ENCODE results near the gene BRMS1.
A peak's percentile ranks its signal among the peaks of the same experiment; 100 is the strongest.

BRMS1 gene

GRCh38 chr11:66318600-66318970 lies 26.3 kb downstream of the BRMS1 start:
- H3K36me3 ChIP-seq (ENCODE audit: insufficient read depth, low read length), result no peaks in the 10 kb centered on the region
- peaks cover 20% of the 10 kb centered on the region for H3K4me1 ChIP-seq (ENCODE audit: insufficient read depth, low read length)
- no peak overlapping the region for H3K4me3 ChIP-seq (ENCODE audit: low read length)

GRCh38 chr11:66317723-66318599 lies 26.9 kb downstream of the BRMS1 start:
- Histone ChIP-seq H3K4me1 (ENCODE audit: insufficient read depth, low read length) (peaks cover 23% of the 10 kb centered on the region), H3K27me3 (ENCODE audit: insufficient read depth, low read length) (no peaks in the 10 kb centered on the region), H3K9me3 (ENCODE audit: low read length) (no peaks in the 10 kb centered on the region), H3K36me3 (ENCODE audit: insufficient read depth, low read length) (no peaks in the 10 kb centered on the region), H3K4me3 (ENCODE audit: low read length) (no peak overlapping the region), H2AFZ (ENCODE audit: low read depth, low read length) (no peak overlapping the region)

More at GRCh38 chr11:66318600-66318970, 26.3 kb downstream of the BRMS1 start:
- no peaks in the 10 kb centered on the region for H3K27me3 ChIP-seq (ENCODE audit: insufficient read depth, low read length)
- no peaks in the 10 kb centered on the region for H3K9me3 ChIP-seq (ENCODE audit: low read length)
- H2AFZ ChIP-seq (ENCODE audit: low read depth, low read length), result no peak overlapping the region

GRCh38 chr11:66317322-66317722 lies 27.6 kb downstream of the BRMS1 start:
- H3K27me3 ChIP-seq (ENCODE audit: insufficient read depth, low read length), result no peaks in the 10 kb centered on the region
- H3K4me3 ChIP-seq (ENCODE audit: low read length), result no peak overlapping the region

GRCh38 chr11:66316849-66317251 lies 28.1 kb downstream of the BRMS1 start, which contains the start of gene CD248:
TSS of gene CD248 (minus strand) at chr11:66317044. CDS start at chr11:66317027, 17 bp downstream.
- Histone ChIP-seq H3K4me3 (ENCODE audit: low read length) (no peak within 1 kb of the TSS), H2AFZ (ENCODE audit: low read depth, low read length) (no peak within 1 kb of the TSS), H3K9me3 (ENCODE audit: low read length) (no peaks in the 10 kb centered on the region), H3K4me1 (ENCODE audit: insufficient read depth, low read length) (peaks cover 23% of the 10 kb centered on the region), H3K27me3 (ENCODE audit: insufficient read depth, low read length) (no peaks in the 10 kb centered on the region), H3K36me3 (ENCODE audit: insufficient read depth, low read length) (no peaks in the 10 kb centered on the region)

More at GRCh38 chr11:66317322-66317722, 27.6 kb downstream of the BRMS1 start:
- Histone ChIP-seq H2AFZ (ENCODE audit: low read depth, low read length) (no peak overlapping the region), H3K9me3 (ENCODE audit: low read length) (no peaks in the 10 kb centered on the region), H3K4me1 (ENCODE audit: insufficient read depth, low read length) (peaks cover 23% of the 10 kb centered on the region), H3K36me3 (ENCODE audit: insufficient read depth, low read length) (no peaks in the 10 kb centered on the region)

- Histone ChIP-seq H3K9me3 (ENCODE audit: low read length) (no peaks in the 10 kb centered on the region), H3K4me1 (ENCODE audit: insufficient read depth, low read length) (peaks cover 23% of the 10 kb centered on the region), H3K4me3 (ENCODE audit: low read length) (no peak overlapping the region), H2AFZ (ENCODE audit: low read depth, low read length) (no peak overlapping the region), H3K36me3 (ENCODE audit: insufficient read depth, low read length) (no peaks in the 10 kb centered on the region), H3K27me3 (ENCODE audit: insufficient read depth, low read length) (no peaks in the 10 kb centered on the region)
Measured at GRCh38 chr11:66315921-66316811, 28.7 kb downstream of the BRMS1 start.

- no peak overlapping the region for H3K4me3 ChIP-seq (ENCODE audit: low read length)
- H3K36me3 ChIP-seq (ENCODE audit: insufficient read depth, low read length), result no peaks in the 10 kb centered on the region
- no peak overlapping the region for H2AFZ ChIP-seq (ENCODE audit: low read depth, low read length)
- H3K4me1 ChIP-seq (ENCODE audit: insufficient read depth, low read length), result peaks cover 23% of the 10 kb centered on the region
- no peaks in the 10 kb centered on the region for H3K27me3 ChIP-seq (ENCODE audit: insufficient read depth, low read length)
- no peaks in the 10 kb centered on the region for H3K9me3 ChIP-seq (ENCODE audit: low read length)
Measured at GRCh38 chr11:66315498-66315885, 29.4 kb downstream of the BRMS1 start.

GRCh38 chr11:66314561-66315497 lies 30.1 kb downstream of the BRMS1 start:
- Histone ChIP-seq H3K4me1 (ENCODE audit: insufficient read depth, low read length) (peaks cover 23% of the 10 kb centered on the region), H3K27me3 (ENCODE audit: insufficient read depth, low read length) (no peaks in the 10 kb centered on the region), H3K36me3 (ENCODE audit: insufficient read depth, low read length) (no peaks in the 10 kb centered on the region), H3K4me3 (ENCODE audit: low read length) (no peak overlapping the region), H3K9me3 (ENCODE audit: low read length) (no peaks in the 10 kb centered on the region), H2AFZ (ENCODE audit: low read depth, low read length) (no peak overlapping the region)

- no peaks in the 10 kb centered on the region for H3K9me3 ChIP-seq (ENCODE audit: low read length)
- no peaks in the 10 kb centered on the region for H3K36me3 ChIP-seq (ENCODE audit: insufficient read depth, low read length)
- no peak overlapping the region for H2AFZ ChIP-seq (ENCODE audit: low read depth, low read length)
- H3K4me1 ChIP-seq (ENCODE audit: insufficient read depth, low read length), result peaks cover 23% of the 10 kb centered on the region
- H3K27me3 ChIP-seq (ENCODE audit: insufficient read depth, low read length), result no peaks in the 10 kb centered on the region
- H3K4me3 ChIP-seq (ENCODE audit: low read length), result no peak overlapping the region
Measured at GRCh38 chr11:66314186-66314501, 30.8 kb downstream of the BRMS1 start.

GRCh38 chr11:66313321-66314185 lies 31.4 kb downstream of the BRMS1 start:
- Histone ChIP-seq H3K36me3 (ENCODE audit: insufficient read depth, low read length) (no peaks in the 10 kb centered on the region), H3K4me1 (ENCODE audit: insufficient read depth, low read length) (peaks cover 23% of the 10 kb centered on the region), H3K9me3 (ENCODE audit: low read length) (no peaks in the 10 kb centered on the region), H2AFZ (ENCODE audit: low read depth, low read length) (peak overlapping the region; percentile 43), H3K4me3 (ENCODE audit: low read length) (peak overlapping the region; percentile 36), H3K27me3 (ENCODE audit: insufficient read depth, low read length) (no peaks in the 10 kb centered on the region)

GRCh38 chr11:66312549-66313320 lies 32.2 kb downstream of the BRMS1 start:
- Histone ChIP-seq H2AFZ (ENCODE audit: low read depth, low read length) (peak overlapping the region; percentile 58), H3K4me3 (ENCODE audit: low read length) (peak overlapping the region; percentile 50), H3K27me3 (ENCODE audit: insufficient read depth, low read length) (no peaks in the 10 kb centered on the region), H3K9me3 (ENCODE audit: low read length) (no peaks in the 10 kb centered on the region), H3K4me1 (ENCODE audit: insufficient read depth, low read length) (peaks cover 15% of the 10 kb centered on the region), H3K36me3 (ENCODE audit: insufficient read depth, low read length) (no peaks in the 10 kb centered on the region)

- peak overlapping the region; percentile 58 for H2AFZ ChIP-seq (ENCODE audit: low read depth, low read length)
- peaks cover 8% of the 10 kb centered on the region for H3K4me1 ChIP-seq (ENCODE audit: insufficient read depth, low read length)
- H3K36me3 ChIP-seq (ENCODE audit: insufficient read depth, low read length), result no peaks in the 10 kb centered on the region
- no peaks in the 10 kb centered on the region for H3K27me3 ChIP-seq (ENCODE audit: insufficient read depth, low read length)
- peak overlapping the region; percentile 50 for H3K4me3 ChIP-seq (ENCODE audit: low read length)
- no peaks in the 10 kb centered on the region for H3K9me3 ChIP-seq (ENCODE audit: low read length)
Measured at GRCh38 chr11:66311965-66312548, 32.8 kb downstream of the BRMS1 start.

Measured in neuron (in vitro differentiated cells).